Endothelial cell (in vitro differentiated cells): ENCODE data around the gene TLCD2. TPM values are rescaled to one million over a fixed set of nuclear protein-coding genes. Genes with fewer than 3 reads are reported as not detected.

Experiments used
- DNase-seq: peaks from one replicate; pipeline ENCODE4 v3.0.0; 2021; ENCODE audit warnings: low spot score
- H3K27ac Mint-ChIP-seq: one replicate; pipeline ENCODE4 v1.8.0; 2021; ENCODE audit warnings: mixed read lengths, inconsistent platforms; ENCODE audit not compliant: unreplicated experiment
- H3K27me3 Mint-ChIP-seq: one replicate; pipeline ENCODE4 v1.8.0; 2021; ENCODE audit warnings: mild to moderate bottlenecking, moderate library complexity, mixed read lengths, inconsistent platforms; ENCODE audit not compliant: unreplicated experiment
- H3K36me3 Mint-ChIP-seq: one replicate; pipeline ENCODE4 v1.8.0; 2021; ENCODE audit warnings: mild to moderate bottlenecking, low read depth, mixed read lengths, inconsistent platforms; ENCODE audit not compliant: unreplicated experiment
- H3K4me1 Mint-ChIP-seq: one replicate; pipeline ENCODE4 v1.8.0; 2021; ENCODE audit warnings: mild to moderate bottlenecking, mixed read lengths, inconsistent platforms; ENCODE audit not compliant: unreplicated experiment
- H3K4me3 Mint-ChIP-seq: one replicate; pipeline ENCODE4 v1.8.0; 2021; ENCODE audit warnings: mild to moderate bottlenecking, mixed read lengths, inconsistent platforms; ENCODE audit not compliant: unreplicated experiment
- H3K9me3 Mint-ChIP-seq: one replicate; pipeline ENCODE4 v1.8.0; 2021; ENCODE audit warnings: mixed read lengths, inconsistent platforms; ENCODE audit not compliant: unreplicated experiment
- total RNA-seq: library from RNA; stranded (reverse); fragmentation: NEBNext Ultra II Directional; extraction: Animal tissue kit (Norgen Biotek cat#: 25700); gene quantifications from one replicate; pipeline ENCODE4 v1.2.1, GENCODE V29; 2021; ENCODE audit not compliant: unreplicated experiment
- TF ChIP-seq, protein P1 (sequence below): fragments of 200-600 bp; sonication (generic); IDR thresholded peaks from one replicate; pipeline ENCODE4 v1.5.0; 2021; ENCODE audit warnings: antibody characterized with exemption; ENCODE audit not compliant: unreplicated experiment

The TLCD2 gene
- total RNA-seq, 1 donor from 2014 or later, result 4.4 TPM

DNA sequence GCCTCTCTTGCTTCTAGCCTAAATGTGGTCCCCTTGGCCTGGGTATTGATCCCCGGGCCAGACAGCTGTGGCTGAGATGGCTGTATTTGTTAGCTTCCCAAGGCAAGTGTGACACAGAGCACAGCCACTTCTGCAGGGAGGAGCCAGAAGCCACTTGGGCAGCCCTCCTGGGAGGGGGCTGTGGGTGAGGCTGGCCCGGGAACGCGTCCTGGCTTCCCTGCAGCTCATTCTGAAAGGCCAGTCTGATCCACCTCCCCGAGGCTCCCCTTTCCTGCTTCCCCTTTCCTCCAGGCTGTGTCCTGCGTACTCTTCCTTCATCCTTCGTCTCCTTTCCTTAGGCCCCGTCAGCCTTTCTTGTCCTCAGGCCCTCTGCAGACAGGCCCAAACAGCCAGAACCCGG, 40.5 kb upstream of the TLCD2 start:
- Mint-ChIP-seq H3K4me3 (no peak overlapping the region), H3K9me3 (no peaks in the 10 kb centered on the region), H3K27me3 (peaks cover 8% of the 10 kb centered on the region), H3K4me1 (peaks cover 10% of the 10 kb centered on the region), H3K27ac (no peak overlapping the region), H3K36me3 (no peaks in the 10 kb centered on the region)
- DNase-seq, result no peak
- TF ChIP-seq, protein P1, sequence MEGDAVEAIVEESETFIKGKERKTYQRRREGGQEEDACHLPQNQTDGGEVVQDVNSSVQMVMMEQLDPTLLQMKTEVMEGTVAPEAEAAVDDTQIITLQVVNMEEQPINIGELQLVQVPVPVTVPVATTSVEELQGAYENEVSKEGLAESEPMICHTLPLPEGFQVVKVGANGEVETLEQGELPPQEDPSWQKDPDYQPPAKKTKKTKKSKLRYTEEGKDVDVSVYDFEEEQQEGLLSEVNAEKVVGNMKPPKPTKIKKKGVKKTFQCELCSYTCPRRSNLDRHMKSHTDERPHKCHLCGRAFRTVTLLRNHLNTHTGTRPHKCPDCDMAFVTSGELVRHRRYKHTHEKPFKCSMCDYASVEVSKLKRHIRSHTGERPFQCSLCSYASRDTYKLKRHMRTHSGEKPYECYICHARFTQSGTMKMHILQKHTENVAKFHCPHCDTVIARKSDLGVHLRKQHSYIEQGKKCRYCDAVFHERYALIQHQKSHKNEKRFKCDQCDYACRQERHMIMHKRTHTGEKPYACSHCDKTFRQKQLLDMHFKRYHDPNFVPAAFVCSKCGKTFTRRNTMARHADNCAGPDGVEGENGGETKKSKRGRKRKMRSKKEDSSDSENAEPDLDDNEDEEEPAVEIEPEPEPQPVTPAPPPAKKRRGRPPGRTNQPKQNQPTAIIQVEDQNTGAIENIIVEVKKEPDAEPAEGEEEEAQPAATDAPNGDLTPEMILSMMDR, result no peak

DNA sequence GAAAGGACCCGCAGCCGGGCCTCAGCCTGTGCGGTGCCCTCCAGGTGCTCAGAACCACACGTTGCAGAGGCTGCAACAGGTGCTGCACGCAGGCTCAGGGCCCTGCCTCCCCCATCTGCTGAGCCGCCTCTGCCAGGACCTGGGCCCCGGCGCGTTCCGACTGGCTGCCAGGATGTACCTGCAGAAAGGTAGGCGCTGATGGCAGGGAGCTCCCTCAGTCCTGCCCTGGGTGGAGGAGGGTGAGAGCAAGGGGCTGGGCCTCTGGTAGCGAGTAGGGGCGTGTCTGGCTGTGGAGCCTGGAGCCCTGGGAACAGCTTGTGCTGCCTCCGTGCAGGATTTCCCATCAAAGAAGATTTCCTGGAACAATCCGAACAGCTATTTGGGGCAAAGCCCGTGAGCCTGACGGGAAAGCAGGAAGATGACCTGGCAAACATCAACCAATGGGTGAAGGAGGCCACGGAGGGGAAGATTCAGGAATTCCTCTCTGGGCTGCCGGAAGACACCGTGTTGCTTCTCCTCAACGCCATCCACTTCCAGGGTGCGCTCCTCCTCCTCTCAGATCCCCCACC, 36.9 kb upstream of the TLCD2 start:
- Mint-ChIP-seq H3K9me3 (no peaks in the 10 kb centered on the region), H3K27me3 (peaks cover 8% of the 10 kb centered on the region), H3K4me1 (peaks cover 3% of the 10 kb centered on the region), H3K4me3 (no peak overlapping the region), H3K27ac (peak overlapping the region; percentile 57), H3K36me3 (no peaks in the 10 kb centered on the region)
- TF ChIP-seq, protein P1, result no peak
- peak; percentile 45 for DNase-seq

- Mint-ChIP-seq H3K4me1 (no peaks in the 10 kb centered on the region), H3K27ac (no peak overlapping the region), H3K9me3 (no peaks in the 10 kb centered on the region), H3K27me3 (peaks cover 8% of the 10 kb centered on the region), H3K4me3 (no peak overlapping the region), H3K36me3 (no peaks in the 10 kb centered on the region)
- no peak for DNase-seq
- TF ChIP-seq, protein P1, result no peak
These were observed 35.4 kb upstream of the TLCD2 start for GRCh38 chr17:1745513-1746020.

- DNase-seq, result no peak
- H3K9me3 Mint-ChIP-seq, result no peaks in the 10 kb centered on the region
- TF ChIP-seq, protein P1, result no peak
- H3K4me1 Mint-ChIP-seq, result no peaks in the 10 kb centered on the region
- H3K4me3 Mint-ChIP-seq, result no peak overlapping the region
- H3K36me3 Mint-ChIP-seq, result no peaks in the 10 kb centered on the region
- no peak overlapping the region for H3K27ac Mint-ChIP-seq
- H3K27me3 Mint-ChIP-seq, result peaks cover 8% of the 10 kb centered on the region
These were observed 34.7 kb upstream of the TLCD2 start for GRCh38 chr17:1744551-1745512.

- H3K36me3 Mint-ChIP-seq, result peaks cover 2% of the 10 kb centered on the region
- no peak for DNase-seq
- TF ChIP-seq, protein P1, result no peak
- no peak overlapping the region for H3K4me3 Mint-ChIP-seq
- H3K27ac Mint-ChIP-seq, result no peak overlapping the region
- no peaks in the 10 kb centered on the region for H3K9me3 Mint-ChIP-seq
- H3K27me3 Mint-ChIP-seq, result peaks cover 9% of the 10 kb centered on the region
- no peaks in the 10 kb centered on the region for H3K4me1 Mint-ChIP-seq
These were observed 32.9 kb upstream of the TLCD2 start for GRCh38 chr17:1743088-1743439.
